Measurements from ENCODE around the gene CTNND2.
A peak's percentile ranks its signal among the peaks of the same experiment; 100 is the strongest.

DNA sequence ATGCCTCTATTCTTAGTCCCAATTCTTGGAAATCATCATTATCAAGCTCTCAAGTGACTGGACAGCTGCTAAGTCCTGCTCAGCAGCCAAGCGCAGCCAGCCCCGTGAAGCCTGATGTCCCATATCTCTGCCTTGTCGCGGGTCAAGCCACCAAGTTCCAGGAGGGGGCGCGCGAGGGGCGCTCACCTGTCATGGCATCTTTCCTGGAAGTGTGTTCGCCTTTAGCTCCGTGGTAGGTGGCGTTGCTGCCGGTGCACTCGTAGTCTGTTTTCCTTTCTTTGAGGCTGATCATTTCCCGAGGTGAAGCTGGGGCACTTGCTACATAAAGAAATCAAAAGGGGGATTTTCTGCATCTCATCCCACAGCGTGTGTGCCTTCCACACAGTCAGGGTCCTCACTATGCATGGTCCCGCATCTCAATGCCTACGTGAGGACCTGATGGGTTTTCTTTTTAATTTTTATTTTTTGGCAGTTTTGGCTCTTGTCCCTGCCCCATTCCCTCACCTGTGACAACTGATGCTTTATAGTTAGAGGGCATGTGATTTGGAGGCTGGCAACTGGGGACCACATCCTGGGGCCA, 916.2 kb downstream of the CTNND2 start:
- TF ChIP-seq ZBED1 (IDR thresholded peaks at IDR 0.05) (no peak), MXI1 (IDR thresholded peaks at IDR 0.05; ENCODE audit: low read depth, low read length) (no peak), CTCF (IDR thresholded peaks at IDR 0.05 in 2 of 3, conservative IDR thresholded peaks at IDR 0.05 in 1 of 3; ENCODE audit: insufficient read depth in 2 of 3, low read depth in 1 of 3, low read length in 3 of 3) (peak; percentile 86 to 95 (median 94)), NFRKB (IDR thresholded peaks at IDR 0.05; ENCODE audit: low read depth) (no peak)

Measured in K562 (cell line).